ENCODE data around the gene TECPR2. TPM values are rescaled to one million over a fixed set of nuclear protein-coding genes. Genes with fewer than 3 reads are reported as not detected.

Gene TECPR2
- total and polyA plus RNA-seq, 4 donors, result 5.6 to 30.3 (median 19.5) TPM

DNA sequence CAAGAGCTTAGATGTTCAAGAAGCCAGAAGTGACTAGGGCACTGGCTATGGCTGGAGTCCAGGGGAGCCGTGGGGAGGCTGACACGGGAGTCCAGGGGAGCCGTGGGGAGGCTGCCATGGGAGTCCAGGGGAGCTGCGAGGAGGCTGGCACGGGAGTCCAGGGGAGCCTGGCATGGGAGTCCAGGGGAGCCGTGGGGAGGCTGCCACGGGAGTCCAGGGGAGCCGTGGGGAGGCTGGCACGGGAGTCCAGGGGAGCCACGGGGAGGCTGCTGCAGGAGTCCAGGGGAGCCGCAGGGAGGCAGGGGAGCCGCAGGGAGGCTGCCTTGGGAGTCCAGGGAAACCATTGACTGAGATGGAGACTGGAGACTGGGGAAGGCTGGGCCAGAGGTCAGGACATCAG is 54.9 kb downstream of the TECPR2 start:
- H3K27ac ChIP-seq (ENCODE audit: low read depth in 1 of 2, low read length in 1 of 2), result no peak overlapping the region

DNA sequence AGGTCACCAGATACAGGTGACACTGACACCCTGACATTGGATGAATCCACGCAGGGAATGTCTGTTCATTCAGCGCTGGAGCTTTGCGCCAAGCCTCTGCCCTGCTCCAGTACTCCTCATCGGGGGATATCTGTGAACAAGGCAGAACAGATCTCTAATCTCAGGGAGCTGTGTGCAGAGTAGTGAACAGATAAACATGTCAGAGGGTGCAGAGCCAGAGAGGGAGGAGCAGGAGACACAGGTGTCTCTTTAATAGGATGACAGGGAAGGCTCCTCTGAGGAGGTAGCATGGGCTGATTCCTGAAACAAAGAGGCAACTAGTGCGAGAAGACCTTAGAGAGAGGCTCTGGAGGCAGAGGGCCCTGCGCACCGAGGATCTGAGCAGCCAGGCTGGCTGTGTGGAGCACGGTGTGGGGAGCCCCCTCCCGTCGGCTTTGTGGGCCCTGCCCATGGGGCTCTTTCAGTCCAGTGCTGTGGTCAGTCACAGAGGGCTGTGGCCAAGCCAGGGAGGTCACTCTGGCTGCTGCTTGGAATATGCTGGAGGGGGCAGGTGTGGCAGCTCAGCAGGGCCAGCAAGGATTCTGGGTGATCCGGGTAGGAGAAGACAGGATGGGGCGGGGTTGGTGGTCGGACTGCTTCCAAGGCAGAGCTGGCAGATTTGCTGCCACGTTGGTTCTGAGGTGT is 55.6 kb downstream of the TECPR2 start:
- DNase-seq (no peak), ATAC-seq (ENCODE audit: insufficient read depth, low FRiP score) (no peak)
- 86 to 90% methylated on average over 14 of the region's 14 CpGs for WGBS, 2 donors
- Histone ChIP-seq H3K4me1 (ENCODE audit: control insufficient read depth in 5 of 5, insufficient read depth in 5 of 5, low read length in 5 of 5) (peaks cover 0 to 6% (median 0%) of the 10 kb centered on the region in 5 donors), H3K9ac (ENCODE audit: insufficient read depth in 1 of 2, low read length in 2 of 2) (no peak overlapping the region), H3K36me3 (ENCODE audit: control insufficient read depth in 4 of 4, insufficient read depth in 4 of 4, low read length in 4 of 4) (peaks cover 10 to 21% (median 17%) of the 10 kb centered on the region in 4 donors), H3K9me3 (ENCODE audit: control insufficient read depth in 4 of 4, insufficient read depth in 3 of 4, low read length in 3 of 4) (no peaks in the 10 kb centered on the region), H3K27ac (ENCODE audit: low read depth in 1 of 2, low read length in 1 of 2) (no peak overlapping the region), H3K27me3 (ENCODE audit: control insufficient read depth in 3 of 3, insufficient read depth in 3 of 3, low read length in 2 of 3) (no peaks in the 10 kb centered on the region), H3K4me3 (no peak overlapping the region)
- TF ChIP-seq, protein P1, sequence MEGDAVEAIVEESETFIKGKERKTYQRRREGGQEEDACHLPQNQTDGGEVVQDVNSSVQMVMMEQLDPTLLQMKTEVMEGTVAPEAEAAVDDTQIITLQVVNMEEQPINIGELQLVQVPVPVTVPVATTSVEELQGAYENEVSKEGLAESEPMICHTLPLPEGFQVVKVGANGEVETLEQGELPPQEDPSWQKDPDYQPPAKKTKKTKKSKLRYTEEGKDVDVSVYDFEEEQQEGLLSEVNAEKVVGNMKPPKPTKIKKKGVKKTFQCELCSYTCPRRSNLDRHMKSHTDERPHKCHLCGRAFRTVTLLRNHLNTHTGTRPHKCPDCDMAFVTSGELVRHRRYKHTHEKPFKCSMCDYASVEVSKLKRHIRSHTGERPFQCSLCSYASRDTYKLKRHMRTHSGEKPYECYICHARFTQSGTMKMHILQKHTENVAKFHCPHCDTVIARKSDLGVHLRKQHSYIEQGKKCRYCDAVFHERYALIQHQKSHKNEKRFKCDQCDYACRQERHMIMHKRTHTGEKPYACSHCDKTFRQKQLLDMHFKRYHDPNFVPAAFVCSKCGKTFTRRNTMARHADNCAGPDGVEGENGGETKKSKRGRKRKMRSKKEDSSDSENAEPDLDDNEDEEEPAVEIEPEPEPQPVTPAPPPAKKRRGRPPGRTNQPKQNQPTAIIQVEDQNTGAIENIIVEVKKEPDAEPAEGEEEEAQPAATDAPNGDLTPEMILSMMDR (IDR thresholded peaks at IDR 0.05; ENCODE audit: control extremely low read depth, extremely low read depth), result no peak

More for the DNA sequence above, 54.9 kb downstream of the TECPR2 start:
- Histone ChIP-seq H3K4me3 (no peak overlapping the region), H3K36me3 (ENCODE audit: control insufficient read depth in 4 of 4, insufficient read depth in 4 of 4, low read length in 4 of 4) (peaks cover 10 to 21% (median 16%) of the 10 kb centered on the region in 4 donors), H3K9ac (ENCODE audit: insufficient read depth in 1 of 2, low read length in 2 of 2) (no peak overlapping the region), H3K9me3 (ENCODE audit: control insufficient read depth in 4 of 4, insufficient read depth in 3 of 4, low read length in 3 of 4) (no peaks in the 10 kb centered on the region), H3K27me3 (ENCODE audit: control insufficient read depth in 3 of 3, insufficient read depth in 3 of 3, low read length in 2 of 3) (no peaks in the 10 kb centered on the region), H3K4me1 (ENCODE audit: control insufficient read depth in 5 of 5, insufficient read depth in 5 of 5, low read length in 5 of 5) (peaks cover 0 to 6% (median 0%) of the 10 kb centered on the region in 5 donors)
- ATAC-seq (ENCODE audit: insufficient read depth, low FRiP score), result no peak
- TF ChIP-seq, protein P1 (IDR thresholded peaks at IDR 0.05; ENCODE audit: control extremely low read depth, extremely low read depth), result no peak
- 96 to 97% methylated on average over 12 of the region's 12 CpGs for WGBS, 2 donors
- DNase-seq, result no peak

DNA sequence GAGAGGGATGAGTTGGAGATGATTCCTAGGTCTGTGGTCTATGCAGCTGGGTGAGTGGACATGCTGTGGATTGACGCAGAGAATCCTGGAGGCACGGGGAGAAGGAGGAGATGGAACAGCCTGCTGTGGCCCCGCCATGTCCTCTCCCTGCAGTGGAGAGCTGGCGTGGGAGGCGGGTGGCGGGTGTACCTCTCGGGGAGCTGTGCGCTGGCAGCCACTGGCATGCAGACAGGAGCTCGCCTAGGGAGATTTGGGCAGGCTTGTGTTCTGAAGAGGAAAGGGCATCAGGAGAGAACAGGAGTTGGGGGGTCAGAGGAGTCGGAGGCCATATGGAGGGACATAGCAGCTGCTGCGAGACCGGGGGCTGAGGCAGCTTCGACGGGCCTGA is 56.1 kb downstream of the TECPR2 start:
- H3K9ac ChIP-seq (ENCODE audit: insufficient read depth in 1 of 2, low read length in 2 of 2), result no peak overlapping the region
- H3K27ac ChIP-seq (ENCODE audit: low read depth in 1 of 2, low read length in 1 of 2), result no peak overlapping the region
- no peaks in the 10 kb centered on the region for H3K9me3 ChIP-seq (ENCODE audit: control insufficient read depth in 4 of 4, insufficient read depth in 3 of 4, low read length in 3 of 4)
- no peak overlapping the region for H3K4me3 ChIP-seq
- H3K27me3 ChIP-seq (ENCODE audit: control insufficient read depth in 3 of 3, insufficient read depth in 3 of 3, low read length in 2 of 3), result no peaks in the 10 kb centered on the region
- DNase-seq (no peak), ATAC-seq (ENCODE audit: insufficient read depth, low FRiP score) (no peak)
- peaks cover 10 to 21% (median 17%) of the 10 kb centered on the region in 4 donors for H3K36me3 ChIP-seq (ENCODE audit: control insufficient read depth in 4 of 4, insufficient read depth in 4 of 4, low read length in 4 of 4)
- H3K4me1 ChIP-seq (ENCODE audit: control insufficient read depth in 5 of 5, insufficient read depth in 5 of 5, low read length in 5 of 5), result peaks cover 0 to 6% (median 0%) of the 10 kb centered on the region in 5 donors
- 96% methylated on average over 14 of the region's 14 CpGs for WGBS, 2 donors
- TF ChIP-seq, protein P1 (IDR thresholded peaks at IDR 0.05; ENCODE audit: control extremely low read depth, extremely low read depth), result no peak

All from lung (tissue), 12 donors.